ENCODE data around the gene GRIN1.
A peak's percentile ranks its signal among the peaks of the same experiment; 100 is the strongest.

The GRIN1 gene

GRCh38 chr9:137166380-137167229 lies 27.7 kb downstream of the GRIN1 start:
- H3K4me1 ChIP-seq (ENCODE audit: insufficient read depth, low read length, poor library complexity, severe bottlenecking): peaks cover 8% of the 10 kb centered on the region
- H3F3A ChIP-seq (ENCODE audit: low read depth): no peaks in the 10 kb centered on the region
- H3K9me3 ChIP-seq (ENCODE audit: insufficient read depth, low read depth, low read length): no peaks in the 10 kb centered on the region
- H2AFZ ChIP-seq (ENCODE audit: low read length): no peak overlapping the region
- H3K36me3 ChIP-seq (ENCODE audit: insufficient read depth, low read length): no peaks in the 10 kb centered on the region
- H3K4me3 ChIP-seq (ENCODE audit: low read length, poor library complexity, severe bottlenecking): no peak overlapping the region
- no peaks in the 10 kb centered on the region for H4K20me1 ChIP-seq (ENCODE audit: insufficient read depth, low read length, poor library complexity, severe bottlenecking)
- H3K9me2 ChIP-seq (replicated peaks; ENCODE audit: low read depth, low read length): no peaks in the 10 kb centered on the region
- H3K9ac ChIP-seq (ENCODE audit: low read depth, low read length, poor library complexity, severe bottlenecking): no peak overlapping the region
- no peaks in the 10 kb centered on the region for H3K79me2 ChIP-seq (ENCODE audit: insufficient read depth, low read length)
- peaks cover 20% of the 10 kb centered on the region for H3K27me3 ChIP-seq (ENCODE audit: insufficient read depth, low read length, poor library complexity, severe bottlenecking)
- H3K4me2 ChIP-seq (ENCODE audit: low read depth, low read length, poor library complexity, severe bottlenecking): no peak overlapping the region
- TF ChIP-seq CTCF (conservative IDR thresholded peaks at IDR 0.05; ENCODE audit: low read length) (no peak), EZH2phosphoT487 (IDR thresholded peaks at IDR 0.05; ENCODE audit: borderline replicate concordance) (no peak)

- H3K9ac ChIP-seq (ENCODE audit: low read depth, low read length, poor library complexity, severe bottlenecking): no peak overlapping the region
- no peak overlapping the region for H2AFZ ChIP-seq (ENCODE audit: low read length)
- no peaks in the 10 kb centered on the region for H3K36me3 ChIP-seq (ENCODE audit: insufficient read depth, low read length)
- no peak overlapping the region for H3K4me3 ChIP-seq (ENCODE audit: low read length, poor library complexity, severe bottlenecking)
- TF ChIP-seq EZH2phosphoT487 (IDR thresholded peaks at IDR 0.05; ENCODE audit: borderline replicate concordance) (no peak), CTCF (conservative IDR thresholded peaks at IDR 0.05; ENCODE audit: low read length) (no peak)
- H3K4me2 ChIP-seq (ENCODE audit: low read depth, low read length, poor library complexity, severe bottlenecking): no peak overlapping the region
- H3K9me2 ChIP-seq (replicated peaks; ENCODE audit: low read depth, low read length): no peaks in the 10 kb centered on the region
- peaks cover 8% of the 10 kb centered on the region for H3K4me1 ChIP-seq (ENCODE audit: insufficient read depth, low read length, poor library complexity, severe bottlenecking)
- H3K27me3 ChIP-seq (ENCODE audit: insufficient read depth, low read length, poor library complexity, severe bottlenecking): peaks cover 20% of the 10 kb centered on the region
- H3F3A ChIP-seq (ENCODE audit: low read depth): no peaks in the 10 kb centered on the region
- no peaks in the 10 kb centered on the region for H4K20me1 ChIP-seq (ENCODE audit: insufficient read depth, low read length, poor library complexity, severe bottlenecking)
- H3K79me2 ChIP-seq (ENCODE audit: insufficient read depth, low read length): no peaks in the 10 kb centered on the region
- no peaks in the 10 kb centered on the region for H3K9me3 ChIP-seq (ENCODE audit: insufficient read depth, low read depth, low read length)
These were observed 28.4 kb downstream of the GRIN1 start for GRCh38 chr9:137167277-137167746.

GRCh38 chr9:137167747-137168572 lies 29.0 kb downstream of the GRIN1 start:
- Histone ChIP-seq H3K4me1 (ENCODE audit: insufficient read depth, low read length, poor library complexity, severe bottlenecking) (peaks cover 8% of the 10 kb centered on the region), H3K9me2 (replicated peaks; ENCODE audit: low read depth, low read length) (no peaks in the 10 kb centered on the region), H3K27me3 (ENCODE audit: insufficient read depth, low read length, poor library complexity, severe bottlenecking) (peaks cover 20% of the 10 kb centered on the region), H3K36me3 (ENCODE audit: insufficient read depth, low read length) (no peaks in the 10 kb centered on the region), H3F3A (ENCODE audit: low read depth) (no peaks in the 10 kb centered on the region), H2AFZ (ENCODE audit: low read length) (no peak overlapping the region; the same call in 1 of the 2 replicates), H3K9me3 (ENCODE audit: insufficient read depth, low read depth, low read length) (no peaks in the 10 kb centered on the region), H4K20me1 (ENCODE audit: insufficient read depth, low read length, poor library complexity, severe bottlenecking) (no peaks in the 10 kb centered on the region), H3K4me3 (ENCODE audit: low read length, poor library complexity, severe bottlenecking) (peak overlapping the region; percentile 38), H3K4me2 (ENCODE audit: low read depth, low read length, poor library complexity, severe bottlenecking) (peak overlapping the region; percentile 44), H3K79me2 (ENCODE audit: insufficient read depth, low read length) (no peaks in the 10 kb centered on the region), H3K9ac (ENCODE audit: low read depth, low read length, poor library complexity, severe bottlenecking) (no peak overlapping the region)
- TF ChIP-seq EZH2phosphoT487 (IDR thresholded peaks at IDR 0.05; ENCODE audit: borderline replicate concordance) (no peak), CTCF (conservative IDR thresholded peaks at IDR 0.05; ENCODE audit: low read length) (no peak)
